T-helper 1 cell treated with Interleukin-12 subunit alpha and Interleukin-12 subunit beta and Interleukin-4 antibody, amounts not matched to agents 30 μg/mL and 1 μg/mL, for 36 hours (primary cell): ENCODE measurements around the gene POFUT1.
A peak's percentile ranks its signal among the peaks of the same experiment; 100 is the strongest.

Experiments used
- H3K27ac Mint-ChIP-seq: one replicate; pipeline ENCODE4 v1.8.0; 2021; ENCODE audit warnings: mild to moderate bottlenecking, mixed read lengths
- H3K27me3 Mint-ChIP-seq: one replicate; pipeline ENCODE4 v1.8.0; 2021; ENCODE audit warnings: low read depth, mixed read lengths
- H3K36me3 Mint-ChIP-seq: one replicate; pipeline ENCODE4 v1.8.0; 2021; ENCODE audit warnings: low read depth, mixed read lengths
- H3K4me1 Mint-ChIP-seq: one replicate; pipeline ENCODE4 v1.8.0; 2021; ENCODE audit warnings: low read depth, mixed read lengths
- H3K4me3 Mint-ChIP-seq: one replicate; pipeline ENCODE4 v1.8.0; 2021; ENCODE audit warnings: mild to moderate bottlenecking, moderate library complexity, mixed read lengths
- H3K9me3 Mint-ChIP-seq: one replicate; pipeline ENCODE4 v1.8.0; 2021; ENCODE audit warnings: mixed read lengths

POFUT1 gene

GRCh38 chr20:32209850-32210605, 2.3 kb downstream of the POFUT1 start:
- Mint-ChIP-seq H3K4me3 (peak overlapping the region; percentile 49), H3K4me1 (peaks cover 52% of the 10 kb centered on the region), H3K36me3 (peaks cover 26% of the 10 kb centered on the region), H3K27ac (peak overlapping the region; percentile 57), H3K9me3 (no peaks in the 10 kb centered on the region), H3K27me3 (no peaks in the 10 kb centered on the region)

- Mint-ChIP-seq H3K27ac (no peak overlapping the region), H3K4me1 (peaks cover 28% of the 10 kb centered on the region), H3K9me3 (no peaks in the 10 kb centered on the region), H3K27me3 (no peaks in the 10 kb centered on the region), H3K36me3 (peaks cover 32% of the 10 kb centered on the region), H3K4me3 (no peak overlapping the region)
Observed at GRCh38 chr20:32213870-32214269, 6.2 kb downstream of the POFUT1 start.

- Mint-ChIP-seq H3K36me3 (peaks cover 37% of the 10 kb centered on the region), H3K27ac (no peak overlapping the region), H3K9me3 (no peaks in the 10 kb centered on the region), H3K4me1 (peaks cover 18% of the 10 kb centered on the region), H3K27me3 (no peaks in the 10 kb centered on the region), H3K4me3 (no peak overlapping the region)
Observed at GRCh38 chr20:32215147-32215546, 7.5 kb downstream of the POFUT1 start.

GRCh38 chr20:32215729-32216128, 8.0 kb downstream of the POFUT1 start:
- Mint-ChIP-seq H3K4me1 (peaks cover 12% of the 10 kb centered on the region), H3K27me3 (no peaks in the 10 kb centered on the region), H3K4me3 (no peak overlapping the region), H3K36me3 (peaks cover 34% of the 10 kb centered on the region), H3K27ac (no peak overlapping the region), H3K9me3 (no peaks in the 10 kb centered on the region)

- Mint-ChIP-seq H3K4me3 (no peak overlapping the region), H3K27ac (no peak overlapping the region), H3K9me3 (no peaks in the 10 kb centered on the region), H3K36me3 (peaks cover 35% of the 10 kb centered on the region), H3K27me3 (no peaks in the 10 kb centered on the region), H3K4me1 (peaks cover 8% of the 10 kb centered on the region)
Observed at GRCh38 chr20:32216179-32217142, 8.8 kb downstream of the POFUT1 start.

GRCh38 chr20:32218156-32218900, 10.6 kb downstream of the POFUT1 start:
- no peak overlapping the region for H3K4me3 Mint-ChIP-seq
- H3K9me3 Mint-ChIP-seq, result no peaks in the 10 kb centered on the region
- no peaks in the 10 kb centered on the region for H3K4me1 Mint-ChIP-seq
- H3K36me3 Mint-ChIP-seq, result peaks cover 30% of the 10 kb centered on the region
- no peaks in the 10 kb centered on the region for H3K27me3 Mint-ChIP-seq
- no peak overlapping the region for H3K27ac Mint-ChIP-seq

GRCh38 chr20:32224463-32224862, 16.8 kb downstream of the POFUT1 start:
- Mint-ChIP-seq H3K27ac (no peak overlapping the region), H3K4me1 (peaks cover 3% of the 10 kb centered on the region), H3K27me3 (no peaks in the 10 kb centered on the region), H3K9me3 (no peaks in the 10 kb centered on the region), H3K4me3 (no peak overlapping the region), H3K36me3 (peaks cover 38% of the 10 kb centered on the region)

- Mint-ChIP-seq H3K4me3 (no peak overlapping the region), H3K36me3 (peaks cover 37% of the 10 kb centered on the region), H3K27ac (no peak overlapping the region)
Observed at GRCh38 chr20:32226391-32226790, 18.7 kb downstream of the POFUT1 start.

GRCh38 chr20:32227306-32227705, 19.6 kb downstream of the POFUT1 start:
- Mint-ChIP-seq H3K36me3 (peaks cover 36% of the 10 kb centered on the region), H3K4me1 (peaks cover 14% of the 10 kb centered on the region), H3K9me3 (no peaks in the 10 kb centered on the region), H3K4me3 (no peak overlapping the region), H3K27me3 (no peaks in the 10 kb centered on the region), H3K27ac (no peak overlapping the region)

More at GRCh38 chr20:32226391-32226790, 18.7 kb downstream of the POFUT1 start:
- Mint-ChIP-seq H3K9me3 (no peaks in the 10 kb centered on the region), H3K27me3 (no peaks in the 10 kb centered on the region), H3K4me1 (peaks cover 6% of the 10 kb centered on the region)

- Mint-ChIP-seq H3K36me3 (peaks cover 38% of the 10 kb centered on the region), H3K27ac (no peak overlapping the region), H3K9me3 (no peaks in the 10 kb centered on the region), H3K4me1 (peaks cover 20% of the 10 kb centered on the region), H3K27me3 (no peaks in the 10 kb centered on the region), H3K4me3 (no peak overlapping the region)
Observed at GRCh38 chr20:32227744-32228688, 20.3 kb downstream of the POFUT1 start.

GRCh38 chr20:32229251-32229747, 21.6 kb downstream of the POFUT1 start:
- H3K4me3 Mint-ChIP-seq, result no peak overlapping the region
- H3K27ac Mint-ChIP-seq, result no peak overlapping the region
- H3K27me3 Mint-ChIP-seq, result no peaks in the 10 kb centered on the region
- no peaks in the 10 kb centered on the region for H3K9me3 Mint-ChIP-seq
- H3K36me3 Mint-ChIP-seq, result peaks cover 45% of the 10 kb centered on the region
- peaks cover 26% of the 10 kb centered on the region for H3K4me1 Mint-ChIP-seq

- H3K27ac Mint-ChIP-seq, result no peak overlapping the region
- no peak overlapping the region for H3K4me3 Mint-ChIP-seq
- H3K4me1 Mint-ChIP-seq, result peaks cover 26% of the 10 kb centered on the region
- H3K9me3 Mint-ChIP-seq, result no peaks in the 10 kb centered on the region
- peaks cover 49% of the 10 kb centered on the region for H3K36me3 Mint-ChIP-seq
- no peaks in the 10 kb centered on the region for H3K27me3 Mint-ChIP-seq
Observed at GRCh38 chr20:32230707-32231106, 23.0 kb downstream of the POFUT1 start.

- no peaks in the 10 kb centered on the region for H3K9me3 Mint-ChIP-seq
- peak overlapping the region; percentile 97 for H3K27ac Mint-ChIP-seq
- H3K36me3 Mint-ChIP-seq, result peaks cover 50% of the 10 kb centered on the region
- peaks cover 24% of the 10 kb centered on the region for H3K4me1 Mint-ChIP-seq
- no peak overlapping the region for H3K4me3 Mint-ChIP-seq
- no peaks in the 10 kb centered on the region for H3K27me3 Mint-ChIP-seq
Observed at GRCh38 chr20:32231245-32231644, 23.6 kb downstream of the POFUT1 start.
